ENCODE data around the gene MALT1.
"Not testable (repeated sequence)": the region's sequence is repeated elsewhere in the genome, so short reads cannot be mapped to it uniquely, and the experiment has no call there.

Gene MALT1, protein sequence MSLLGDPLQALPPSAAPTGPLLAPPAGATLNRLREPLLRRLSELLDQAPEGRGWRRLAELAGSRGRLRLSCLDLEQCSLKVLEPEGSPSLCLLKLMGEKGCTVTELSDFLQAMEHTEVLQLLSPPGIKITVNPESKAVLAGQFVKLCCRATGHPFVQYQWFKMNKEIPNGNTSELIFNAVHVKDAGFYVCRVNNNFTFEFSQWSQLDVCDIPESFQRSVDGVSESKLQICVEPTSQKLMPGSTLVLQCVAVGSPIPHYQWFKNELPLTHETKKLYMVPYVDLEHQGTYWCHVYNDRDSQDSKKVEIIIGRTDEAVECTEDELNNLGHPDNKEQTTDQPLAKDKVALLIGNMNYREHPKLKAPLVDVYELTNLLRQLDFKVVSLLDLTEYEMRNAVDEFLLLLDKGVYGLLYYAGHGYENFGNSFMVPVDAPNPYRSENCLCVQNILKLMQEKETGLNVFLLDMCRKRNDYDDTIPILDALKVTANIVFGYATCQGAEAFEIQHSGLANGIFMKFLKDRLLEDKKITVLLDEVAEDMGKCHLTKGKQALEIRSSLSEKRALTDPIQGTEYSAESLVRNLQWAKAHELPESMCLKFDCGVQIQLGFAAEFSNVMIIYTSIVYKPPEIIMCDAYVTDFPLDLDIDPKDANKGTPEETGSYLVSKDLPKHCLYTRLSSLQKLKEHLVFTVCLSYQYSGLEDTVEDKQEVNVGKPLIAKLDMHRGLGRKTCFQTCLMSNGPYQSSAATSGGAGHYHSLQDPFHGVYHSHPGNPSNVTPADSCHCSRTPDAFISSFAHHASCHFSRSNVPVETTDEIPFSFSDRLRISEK

GRCh38 chr18:58671111-58671631, at the start of gene MALT1:
TSS of gene MALT1 (plus strand) at chr18:58671465. CDS start at chr18:58671644, 179 bp downstream.
- peak; percentile 94 for DNase-seq

DNA sequence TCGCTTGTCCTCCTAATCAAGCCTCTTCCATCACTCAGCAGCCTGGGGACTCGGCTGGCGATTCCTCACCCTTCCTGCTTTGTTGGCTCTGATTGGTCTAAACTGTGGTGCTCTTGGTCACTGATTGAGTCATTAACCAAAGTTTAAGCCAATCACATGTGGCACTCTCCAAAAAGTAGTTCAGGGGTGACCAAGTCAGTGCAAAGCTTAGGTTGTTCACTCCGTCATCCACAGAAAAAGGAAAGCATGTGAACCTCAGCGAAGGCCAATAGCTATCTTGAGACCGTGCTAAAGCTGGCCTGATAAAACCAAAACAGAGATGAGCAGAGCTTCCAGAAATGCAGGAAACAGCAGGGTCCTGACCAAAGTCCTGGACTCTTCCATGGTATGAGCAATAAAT, 47.3 kb upstream of the MALT1 start:
- DNase-seq: no peak

- no peak for DNase-seq
Observed at GRCh38 chr18:58625839-58626238, 45.4 kb upstream of the MALT1 start.

- no peak for DNase-seq
Observed at GRCh38 chr18:58630071-58630470, 41.2 kb upstream of the MALT1 start.

DNA sequence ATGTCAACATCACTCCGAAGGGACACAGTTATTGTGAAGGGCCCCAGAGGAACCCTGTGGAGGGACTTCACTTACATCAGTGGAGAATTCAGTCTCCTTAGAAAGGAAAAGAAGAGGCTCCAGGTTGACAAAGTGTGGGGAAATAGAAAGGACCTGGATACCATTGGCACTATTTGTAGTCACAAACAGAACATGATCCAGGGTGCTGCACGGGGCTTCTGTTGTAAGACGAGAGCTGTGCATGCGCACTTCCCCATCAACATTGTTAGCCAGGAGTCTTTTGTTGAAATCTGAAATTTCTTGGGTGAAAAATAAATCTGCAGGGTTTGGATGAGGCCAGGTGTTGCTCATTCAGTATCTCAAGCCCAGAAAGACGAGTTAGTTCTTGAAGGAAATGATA, 40.0 kb upstream of the MALT1 start:
- DNase-seq: no peak

GRCh38 chr18:58632552-58632951, 38.7 kb upstream of the MALT1 start:
- DNase-seq: no peak

DNA sequence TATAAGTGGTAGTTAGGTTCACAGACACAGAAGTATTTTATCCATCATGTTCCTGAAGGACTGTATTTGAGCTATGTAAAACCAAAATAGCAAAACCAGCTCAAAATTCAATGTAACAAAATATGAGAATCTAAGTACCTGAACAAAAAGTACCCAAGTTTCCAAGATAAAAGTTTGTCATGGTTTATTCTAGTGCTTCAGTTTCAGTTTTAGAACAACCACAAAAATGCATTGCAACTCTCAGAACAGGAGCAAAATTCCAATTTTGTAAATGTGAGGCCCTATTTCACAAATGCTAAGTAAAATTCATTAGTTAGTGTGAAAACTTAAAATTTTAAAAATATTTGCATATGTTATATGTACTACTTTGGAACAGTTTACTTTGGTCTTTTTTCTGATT, 37.4 kb upstream of the MALT1 start:
- DNase-seq: no peak

- no peak for DNase-seq
Observed at GRCh38 chr18:58635891-58636290, 35.4 kb upstream of the MALT1 start.

GRCh38 chr18:58637197-58637596, 34.1 kb upstream of the MALT1 start:
- no peak for DNase-seq

DNA sequence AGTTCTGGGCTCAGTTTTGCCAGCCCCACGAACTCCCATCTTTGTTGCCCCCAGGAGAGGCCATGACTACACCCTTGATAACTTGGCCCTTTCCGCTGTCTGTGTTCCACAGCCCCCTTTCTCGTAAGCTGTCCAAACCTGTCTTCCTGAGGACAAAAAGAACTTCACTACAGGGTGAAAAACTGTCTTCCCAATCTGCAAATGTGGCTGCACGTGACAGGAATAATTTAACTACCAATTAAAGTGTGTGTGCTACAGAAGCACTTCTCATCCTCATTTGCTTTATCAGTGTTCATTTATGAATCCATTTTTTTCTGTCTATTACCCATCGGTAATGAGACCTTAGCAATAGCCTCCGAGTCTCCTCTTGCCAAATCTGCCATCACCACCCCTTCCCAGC, 33.3 kb upstream of the MALT1 start:
- no peak for DNase-seq

DNA sequence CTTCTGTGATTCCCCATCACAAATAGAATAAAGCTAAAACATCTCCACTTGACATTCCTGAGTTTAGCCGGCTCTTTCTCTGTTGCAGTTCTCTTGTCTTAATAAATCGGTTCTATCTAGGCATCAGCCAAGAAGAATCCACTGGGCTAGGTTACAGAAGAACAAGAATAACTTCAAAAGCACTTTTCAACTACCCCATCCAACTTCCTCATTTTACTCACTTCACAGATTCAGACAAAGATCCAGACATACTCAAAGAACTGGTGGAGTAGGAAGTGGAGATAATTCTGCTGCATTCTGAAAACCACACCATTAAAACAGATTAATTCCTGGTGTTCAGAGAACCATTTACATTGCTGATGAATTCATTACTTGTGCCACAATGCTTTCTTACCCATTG, 32.8 kb upstream of the MALT1 start:
- DNase-seq: no peak

GRCh38 chr18:58639237-58639636, 32.0 kb upstream of the MALT1 start:
- DNase-seq: no peak

- no peak for DNase-seq
Observed at GRCh38 chr18:58639751-58640427, 31.4 kb upstream of the MALT1 start.

DNA sequence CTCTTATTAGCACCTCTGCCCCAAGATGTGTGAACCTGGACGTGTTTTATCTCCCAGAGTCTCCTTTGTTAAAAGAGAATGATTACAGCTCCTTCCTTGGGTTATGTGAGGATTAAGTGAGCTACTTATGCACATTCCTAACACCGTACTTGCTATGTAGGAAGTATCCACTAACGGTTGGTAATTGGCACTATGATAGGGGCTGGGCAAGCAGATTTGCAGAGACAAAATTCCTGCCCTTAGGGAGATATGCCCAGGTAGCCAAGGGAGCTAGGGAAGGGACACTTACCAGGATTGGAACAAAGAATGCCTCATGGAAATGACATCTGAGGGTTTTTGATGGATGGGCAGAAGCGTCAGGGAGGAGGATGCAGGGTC, 30.8 kb upstream of the MALT1 start:
- no peak for DNase-seq

DNA sequence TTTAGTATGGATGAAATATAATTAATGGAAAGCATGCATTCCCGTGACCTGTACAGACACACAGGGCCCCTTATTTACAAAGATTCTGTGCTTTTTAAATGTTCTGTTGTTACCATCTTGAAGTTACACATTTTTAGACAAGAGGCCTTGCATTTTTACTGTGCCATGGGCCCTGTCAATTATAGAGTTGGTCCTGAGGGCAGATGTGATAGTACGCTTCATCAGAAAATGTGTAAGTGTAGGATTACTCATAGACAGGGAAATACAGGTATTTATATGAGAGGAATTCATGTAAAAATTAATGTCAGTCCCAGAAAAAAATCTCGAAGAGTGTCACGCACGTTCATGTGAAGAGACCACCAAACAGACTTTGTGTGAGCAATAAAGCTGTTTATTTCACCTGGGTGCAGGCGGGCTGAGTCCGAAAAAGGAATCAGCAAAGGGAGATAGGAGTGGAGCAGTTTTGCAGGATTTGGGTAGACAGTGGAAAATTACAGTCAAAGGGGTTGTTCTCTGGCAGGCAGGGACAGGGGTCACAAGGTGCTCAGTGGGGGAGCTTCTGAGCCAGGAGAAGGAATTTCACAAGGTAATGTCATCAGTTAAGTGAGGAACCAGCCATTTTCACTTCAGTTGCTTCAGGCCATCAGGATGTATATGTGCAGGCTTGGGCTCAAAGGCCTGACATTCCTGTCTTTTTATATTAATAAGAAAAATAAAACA, 30.2 kb upstream of the MALT1 start:
- DNase-seq: no peak

DNA sequence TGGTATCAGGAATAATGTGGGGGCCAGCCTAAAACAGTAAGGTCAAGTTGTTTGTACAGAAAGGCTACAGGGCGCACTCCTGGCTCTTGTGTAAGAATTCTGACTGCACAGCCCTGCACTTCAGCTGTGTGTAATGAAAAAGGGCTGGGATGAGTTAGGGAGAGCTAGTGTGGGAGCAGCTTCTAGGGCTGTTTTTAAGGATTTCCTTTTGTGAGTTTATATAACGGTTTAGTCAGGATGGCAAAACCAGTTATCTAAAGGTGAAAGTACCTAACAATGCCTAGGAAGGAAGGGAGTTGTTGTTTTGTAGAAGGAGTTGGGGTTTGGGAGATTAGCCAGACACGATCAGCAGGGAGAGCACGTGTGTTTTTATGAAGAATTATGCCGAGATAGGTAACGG, 27.7 kb upstream of the MALT1 start:
- DNase-seq: not testable (repeated sequence)

DNA sequence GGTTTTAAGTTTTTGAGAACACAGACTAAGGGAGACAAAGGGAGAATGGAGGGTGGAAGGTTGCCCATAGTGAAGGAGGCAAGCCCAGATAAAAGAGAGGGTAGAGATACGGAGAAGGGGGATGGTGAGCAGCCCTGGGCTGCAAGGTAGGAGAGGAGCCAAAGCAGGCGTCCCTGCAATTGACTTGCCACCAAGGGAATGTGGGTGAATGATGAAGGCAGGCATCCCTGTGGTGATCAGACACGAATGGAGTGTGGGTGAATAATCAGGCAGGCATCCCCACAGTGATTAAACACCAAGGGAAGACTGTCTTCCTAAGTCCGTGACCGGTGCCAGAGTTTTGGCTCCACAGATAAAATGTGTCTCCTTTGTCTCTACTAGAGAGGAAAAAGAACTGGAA, 25.9 kb upstream of the MALT1 start:
- DNase-seq: no peak

DNA sequence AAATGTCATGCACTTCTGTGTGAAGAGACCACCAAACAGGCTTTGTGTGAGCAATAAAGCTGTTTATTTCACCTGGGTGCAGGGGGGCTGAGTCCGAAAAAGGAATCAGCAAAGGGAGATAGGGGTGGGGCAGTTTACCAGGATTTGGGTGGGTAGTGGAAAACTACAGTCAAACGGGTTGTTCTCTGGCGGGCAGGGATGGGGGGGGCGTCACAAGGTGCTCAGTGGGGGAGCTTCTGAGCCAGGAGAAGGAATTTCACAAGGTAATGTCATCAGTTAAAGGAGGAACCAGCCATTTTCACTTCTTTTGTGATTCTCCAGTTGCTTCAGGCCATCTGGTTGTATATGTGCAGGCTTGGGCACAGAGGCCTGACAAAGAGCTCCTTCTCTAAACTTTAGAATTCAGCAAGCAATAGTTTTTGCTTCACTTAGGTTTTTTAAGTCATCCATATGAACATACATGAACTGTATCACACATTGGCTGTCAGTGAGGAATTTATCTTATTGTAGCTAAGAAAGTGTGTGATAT, 24.9 kb upstream of the MALT1 start:
- no peak for DNase-seq

GRCh38 chr18:58649966-58650816, 21.1 kb upstream of the MALT1 start:
- peak; percentile 10 for DNase-seq

DNA sequence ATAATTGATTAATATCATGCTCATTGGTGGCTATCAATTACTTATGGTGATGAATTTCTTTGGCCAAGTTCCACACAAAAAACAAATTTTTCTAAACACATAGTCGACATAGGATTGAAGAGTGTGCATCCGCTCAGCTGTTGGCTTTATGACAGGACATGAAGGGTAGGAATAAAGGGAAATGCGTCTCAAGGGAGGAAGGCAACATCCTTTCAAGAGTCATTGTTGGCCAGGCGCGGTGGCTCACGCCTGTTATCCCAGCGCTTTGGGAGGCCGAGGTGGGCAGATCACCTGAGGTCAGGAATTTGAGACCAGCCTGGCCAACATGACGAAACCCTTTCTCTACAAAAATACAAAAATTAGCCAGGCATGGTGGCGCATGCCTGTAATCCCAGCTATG, 20.4 kb upstream of the MALT1 start:
- not testable (repeated sequence) for DNase-seq

DNA sequence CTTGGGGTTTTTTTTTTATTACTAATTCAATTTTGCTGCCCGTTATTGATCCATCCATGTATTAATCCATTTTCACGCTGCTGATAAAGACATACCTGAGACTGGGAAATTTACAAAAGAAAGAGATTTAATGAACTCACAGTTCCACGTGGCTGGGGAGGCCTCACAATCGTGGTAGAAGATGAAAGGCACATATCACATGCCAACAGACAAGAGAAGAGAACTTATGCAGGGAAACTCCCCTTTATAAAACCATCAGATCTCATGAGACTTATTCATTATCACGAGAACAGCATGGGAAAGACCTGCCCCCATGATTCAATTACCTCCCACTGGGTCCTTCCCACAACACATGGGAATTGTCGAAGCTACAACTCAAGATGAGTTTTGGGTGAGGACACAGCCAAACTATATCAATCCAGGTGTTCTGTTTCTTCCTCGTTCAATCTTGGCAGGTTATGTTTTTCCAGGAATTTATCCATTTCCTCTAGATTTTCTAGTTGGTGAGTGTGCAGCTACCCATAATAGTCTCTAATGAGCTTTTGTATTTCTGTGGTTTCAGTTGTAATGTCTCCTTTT, 18.0 kb upstream of the MALT1 start:
- not testable (repeated sequence) for DNase-seq

Measured in stimulated activated naive CD4-positive, alpha-beta T cell treated with Interleukin-2 at 50 U/mL for 16 hours (primary cell).